ENCODE data around the gene MICAL2.

Gene MICAL2

GRCh38 chr11:12130180-12130980 is 20.0 kb downstream of the MICAL2 start:
- TF ChIP-seq CEBPB (IDR thresholded peaks at IDR 0.05) = no peak
- 0 out of 2 replicates have a peak, but pooled peaks have one; percentile 6 for TF ChIP-seq NFIC (IDR thresholded peaks at IDR 0.05)
- TF ChIP-seq RAD21 (IDR thresholded peaks at IDR 0.05; ENCODE audit: low read depth) = no peak
- TF ChIP-seq ZBTB7A (IDR thresholded peaks at IDR 0.05; ENCODE audit: low read depth) = no peak
- TF ChIP-seq EGR1 (IDR thresholded peaks at IDR 0.05) = no peak
- no peak for TF ChIP-seq CREB1 (IDR thresholded peaks at IDR 0.05; ENCODE audit: low read depth)
- no peak for TF ChIP-seq MAX (IDR thresholded peaks at IDR 0.05)

GRCh38 chr11:12131943-12132789 is 21.8 kb downstream of the MICAL2 start:
- TF ChIP-seq CREB1 (IDR thresholded peaks at IDR 0.05; ENCODE audit: low read depth) (no peak), YY1 (IDR thresholded peaks at IDR 0.05; ENCODE audit: low read depth) (no peak), USF1 (IDR thresholded peaks at IDR 0.05) (no peak), EP300 (IDR thresholded peaks at IDR 0.05; ENCODE audit: borderline replicate concordance) (no peak), TAF1 (IDR thresholded peaks at IDR 0.05; ENCODE audit: low read depth) (no peak), EGR1 (IDR thresholded peaks at IDR 0.05) (no peak), CEBPB (IDR thresholded peaks at IDR 0.05) (no peak), RAD21 (IDR thresholded peaks at IDR 0.05; ENCODE audit: low read depth) (no peak), REST (IDR thresholded peaks at IDR 0.05; ENCODE audit: low read depth) (no peak), ZBTB7A (IDR thresholded peaks at IDR 0.05; ENCODE audit: low read depth) (no peak), FOXM1 (IDR thresholded peaks at IDR 0.05; ENCODE audit: borderline replicate concordance, low read depth) (no peak), TEAD4 (IDR thresholded peaks at IDR 0.05) (no peak), MAX (IDR thresholded peaks at IDR 0.05) (no peak), TCF12 (IDR thresholded peaks at IDR 0.05; ENCODE audit: low read depth) (no peak), NFIC (IDR thresholded peaks at IDR 0.05) (no peak)

- no peak for TF ChIP-seq ZBTB7A (IDR thresholded peaks at IDR 0.05; ENCODE audit: low read depth)
- no peak for TF ChIP-seq CEBPB (IDR thresholded peaks at IDR 0.05)
- TF ChIP-seq CREB1 (IDR thresholded peaks at IDR 0.05; ENCODE audit: low read depth) = no peak
- no peak for TF ChIP-seq TCF12 (IDR thresholded peaks at IDR 0.05; ENCODE audit: low read depth)
- TF ChIP-seq EGR1 (IDR thresholded peaks at IDR 0.05) = no peak
- TF ChIP-seq REST (IDR thresholded peaks at IDR 0.05; ENCODE audit: low read depth) = no peak
- no peak for TF ChIP-seq RAD21 (IDR thresholded peaks at IDR 0.05; ENCODE audit: low read depth)
- TF ChIP-seq USF1 (IDR thresholded peaks at IDR 0.05) = no peak
- TF ChIP-seq MAX (IDR thresholded peaks at IDR 0.05) = no peak
- no peak for TF ChIP-seq TAF1 (IDR thresholded peaks at IDR 0.05; ENCODE audit: low read depth)
- no peak for TF ChIP-seq EP300 (IDR thresholded peaks at IDR 0.05; ENCODE audit: borderline replicate concordance)
Observed at GRCh38 chr11:12132790-12133145, 22.4 kb downstream of the MICAL2 start.

- TF ChIP-seq TCF12 (IDR thresholded peaks at IDR 0.05; ENCODE audit: low read depth) (no peak), CREB1 (IDR thresholded peaks at IDR 0.05; ENCODE audit: low read depth) (no peak), MAX (IDR thresholded peaks at IDR 0.05) (no peak), RAD21 (IDR thresholded peaks at IDR 0.05; ENCODE audit: low read depth) (no peak), YY1 (IDR thresholded peaks at IDR 0.05; ENCODE audit: low read depth) (no peak), USF1 (IDR thresholded peaks at IDR 0.05) (no peak), FOXM1 (IDR thresholded peaks at IDR 0.05; ENCODE audit: borderline replicate concordance, low read depth) (no peak), ZBTB7A (IDR thresholded peaks at IDR 0.05; ENCODE audit: low read depth) (no peak), REST (IDR thresholded peaks at IDR 0.05; ENCODE audit: low read depth) (no peak), EP300 (IDR thresholded peaks at IDR 0.05; ENCODE audit: borderline replicate concordance) (no peak), TEAD4 (IDR thresholded peaks at IDR 0.05) (no peak), CEBPB (IDR thresholded peaks at IDR 0.05) (no peak), TAF1 (IDR thresholded peaks at IDR 0.05; ENCODE audit: low read depth) (no peak), NFIC (IDR thresholded peaks at IDR 0.05) (no peak), EGR1 (IDR thresholded peaks at IDR 0.05) (no peak)
Observed at GRCh38 chr11:12133547-12134235, 23.3 kb downstream of the MICAL2 start.

Data from Ishikawa (cell line).